Thoracic aorta (tissue), 2 donors: ENCODE data around the gene CYB561A3. TPM values are rescaled to one million over a fixed set of nuclear protein-coding genes. Genes with fewer than 3 reads are reported as not detected.

Experiments used
- ATAC-seq: fragments of 150-250 bp; one replicate; pipeline ENCODE4 v1.8.0; 2017; ENCODE audit warnings: low read depth; ENCODE audit not compliant: insufficient number of reproducible peaks, low FRiP score
- DNase-seq: peaks from one replicate; pipeline ENCODE4 v3.0.0-alpha.2; 2020; ENCODE audit warnings: low spot score
- H3K27ac ChIP-seq, 2 donors: fragments of 200-600 bp; sonication (generic); 1 replicate in 1 of 2; 2 replicates in 1 of 2; pipeline ENCODE4 v1.5.1; 2016; ENCODE audit warnings: mild to moderate bottlenecking in 2 of 2, moderate library complexity in 2 of 2
- H3K27me3 ChIP-seq: fragments of 200-600 bp; sonication (generic); replicated peaks from 2 replicates; pipeline ENCODE4 v1.6.0; 2016; ENCODE audit warnings: mild to moderate bottlenecking; ENCODE audit not compliant: insufficient read depth
- H3K36me3 ChIP-seq: fragments of 200-600 bp; sonication (generic); one replicate; pipeline ENCODE4 v1.5.1; 2016
- H3K4me1 ChIP-seq, 2 donors: fragments of 200-600 bp; sonication (generic); 1 replicate in 1 of 2; 2 replicates in 1 of 2; pipeline versions ENCODE4 v1.5.1 to v1.6.0; 2016; ENCODE audit warnings: low read depth in 2 of 2, mild to moderate bottlenecking in 1 of 2; ENCODE audit not compliant: control insufficient read depth in 1 of 2
- H3K4me3 ChIP-seq: fragments of 200-600 bp; sonication (generic); 2 replicates; pipeline ENCODE4 v1.5.1; 2016; ENCODE audit warnings: mild to moderate bottlenecking
- H3K9me3 ChIP-seq: fragments of 200-600 bp; sonication (generic); 2 replicates; pipeline ENCODE4 v1.5.1; 2016
- total RNA-seq, 2 donors: library from RNA; depleted of rRNA; stranded (reverse); fragments of >200 nt; gene quantifications; one replicate each; pipeline versions ENCODE4 v1.1.0 to v1.2.3, GENCODE V29; 2016
- TF ChIP-seq, protein P1 (sequence below): fragments of 200-600 bp; sonication (generic); IDR thresholded peaks from one replicate; pipeline ENCODE4 v1.5.1; 2019; ENCODE audit warnings: antibody characterized with exemption

The CYB561A3 gene
- total RNA-seq, 2 donors from 2014 or later = 37.1 to 80.8 TPM

DNA sequence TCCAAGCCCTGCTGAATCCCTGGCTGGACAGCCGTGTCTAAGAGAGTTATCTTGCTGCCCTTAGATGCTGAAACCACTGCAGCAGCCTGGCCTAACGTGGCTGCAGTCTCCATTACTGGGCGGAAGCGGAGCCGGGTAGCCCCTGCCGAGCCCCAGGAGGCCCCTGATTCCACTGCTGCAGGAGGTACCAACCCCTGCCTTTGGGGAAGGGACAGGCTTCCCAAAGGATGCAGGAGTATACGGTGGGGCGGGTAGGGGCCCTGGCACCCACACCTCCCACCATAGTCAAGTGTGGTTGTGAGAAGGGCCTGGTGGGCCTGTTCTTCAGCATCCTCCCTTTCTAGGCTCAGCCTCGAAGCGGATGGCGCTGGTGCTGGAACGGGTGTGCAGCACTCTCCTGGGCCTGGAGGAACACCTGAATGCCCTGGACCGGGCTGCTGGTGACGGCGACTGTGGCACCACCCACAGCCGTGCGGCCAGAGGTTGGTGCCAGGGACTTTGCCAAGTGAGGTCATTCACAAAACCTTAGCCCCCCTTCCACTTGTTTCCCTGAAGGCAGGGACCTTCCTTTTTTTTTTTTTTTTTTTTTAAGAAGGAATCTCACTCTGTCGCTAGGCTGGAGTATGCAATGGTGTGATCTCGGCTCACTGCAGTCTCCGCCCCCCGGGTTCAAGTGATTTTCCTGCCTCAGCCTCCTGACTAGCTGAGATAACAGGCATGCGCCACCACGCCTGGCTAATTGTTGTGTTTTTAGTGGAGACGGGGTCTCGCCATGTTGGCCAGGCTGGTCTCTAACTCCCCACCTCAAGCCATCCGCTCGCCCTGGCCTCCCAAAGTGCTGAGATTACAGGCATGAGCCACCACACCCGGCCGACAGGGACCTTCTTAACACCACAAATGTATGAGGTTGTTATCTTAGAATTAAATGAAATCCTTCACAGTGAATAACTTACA, 17.6 kb downstream of the CYB561A3 start:
- H3K4me1 ChIP-seq = no peaks in the 10 kb centered on the region
- no peaks in the 10 kb centered on the region for H3K9me3 ChIP-seq
- ATAC-seq (no peak), DNase-seq (no peak)
- TF ChIP-seq, protein P1, sequence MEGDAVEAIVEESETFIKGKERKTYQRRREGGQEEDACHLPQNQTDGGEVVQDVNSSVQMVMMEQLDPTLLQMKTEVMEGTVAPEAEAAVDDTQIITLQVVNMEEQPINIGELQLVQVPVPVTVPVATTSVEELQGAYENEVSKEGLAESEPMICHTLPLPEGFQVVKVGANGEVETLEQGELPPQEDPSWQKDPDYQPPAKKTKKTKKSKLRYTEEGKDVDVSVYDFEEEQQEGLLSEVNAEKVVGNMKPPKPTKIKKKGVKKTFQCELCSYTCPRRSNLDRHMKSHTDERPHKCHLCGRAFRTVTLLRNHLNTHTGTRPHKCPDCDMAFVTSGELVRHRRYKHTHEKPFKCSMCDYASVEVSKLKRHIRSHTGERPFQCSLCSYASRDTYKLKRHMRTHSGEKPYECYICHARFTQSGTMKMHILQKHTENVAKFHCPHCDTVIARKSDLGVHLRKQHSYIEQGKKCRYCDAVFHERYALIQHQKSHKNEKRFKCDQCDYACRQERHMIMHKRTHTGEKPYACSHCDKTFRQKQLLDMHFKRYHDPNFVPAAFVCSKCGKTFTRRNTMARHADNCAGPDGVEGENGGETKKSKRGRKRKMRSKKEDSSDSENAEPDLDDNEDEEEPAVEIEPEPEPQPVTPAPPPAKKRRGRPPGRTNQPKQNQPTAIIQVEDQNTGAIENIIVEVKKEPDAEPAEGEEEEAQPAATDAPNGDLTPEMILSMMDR = no peak
- H3K27me3 ChIP-seq = no peaks in the 10 kb centered on the region
- H3K36me3 ChIP-seq = peaks cover 8% of the 10 kb centered on the region
- H3K27ac ChIP-seq = no peak overlapping the region
- no peak overlapping the region for H3K4me3 ChIP-seq

DNA sequence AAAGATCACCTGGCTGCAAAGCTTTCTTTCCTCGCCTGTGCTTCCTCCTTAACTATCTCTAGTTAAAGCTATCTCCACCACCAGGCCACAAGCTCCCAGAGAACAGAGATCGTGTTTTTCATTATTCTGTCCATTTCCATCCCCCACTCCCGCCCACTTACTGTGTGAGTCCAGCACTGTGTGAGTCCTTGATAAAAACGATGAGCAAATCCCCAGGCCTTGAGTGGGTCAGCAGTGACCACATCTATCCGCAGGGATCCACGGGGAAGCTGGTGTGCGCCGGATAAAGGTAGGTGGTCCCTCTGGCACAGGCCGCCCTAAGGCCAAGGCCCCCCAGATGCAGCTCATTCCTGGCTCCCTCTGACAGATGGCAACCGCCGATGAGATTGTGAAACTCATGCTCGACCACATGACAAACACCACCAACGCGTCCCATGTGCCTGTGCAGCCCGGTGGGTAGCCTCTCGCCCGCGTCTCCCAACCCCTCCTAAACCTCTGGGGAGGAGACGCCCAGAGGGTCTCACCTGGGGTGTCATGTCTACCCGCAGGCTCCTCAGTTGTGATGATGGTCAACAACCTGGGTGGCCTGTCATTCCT, 19.4 kb downstream of the CYB561A3 start:
- Histone ChIP-seq H3K4me1 (no peaks in the 10 kb centered on the region), H3K9me3 (no peaks in the 10 kb centered on the region), H3K27me3 (no peaks in the 10 kb centered on the region), H3K4me3 (no peak overlapping the region), H3K36me3 (peaks cover 8% of the 10 kb centered on the region), H3K27ac (no peak overlapping the region)
- no peak for ATAC-seq
- TF ChIP-seq, protein P1 = no peak
- no peak for DNase-seq

DNA sequence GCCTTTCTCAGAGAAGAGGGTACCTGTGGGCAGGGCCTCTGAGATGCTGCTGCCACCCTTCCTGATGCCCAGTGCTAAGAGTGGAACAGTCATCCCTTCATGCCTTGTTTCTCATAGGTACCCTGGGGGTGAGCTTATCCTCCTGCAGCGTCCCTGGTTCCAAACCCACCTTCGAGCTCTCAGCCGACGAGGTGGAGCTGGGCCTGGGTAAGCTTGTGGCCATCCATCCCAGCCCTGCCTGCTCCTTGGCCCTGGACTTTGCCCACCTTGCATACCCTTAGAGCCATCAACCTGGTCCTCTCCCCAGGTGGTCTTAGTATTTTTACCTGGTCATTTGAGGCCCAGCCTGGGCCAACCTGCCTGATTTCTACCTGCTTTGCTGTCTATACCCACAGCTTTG, 20.0 kb downstream of the CYB561A3 start:
- DNase-seq = no peak
- Histone ChIP-seq H3K27me3 (no peaks in the 10 kb centered on the region), H3K27ac (no peak overlapping the region), H3K36me3 (peaks cover 8% of the 10 kb centered on the region), H3K4me3 (no peak overlapping the region), H3K9me3 (no peaks in the 10 kb centered on the region), H3K4me1 (no peaks in the 10 kb centered on the region)
- TF ChIP-seq, protein P1 = no peak
- ATAC-seq = no peak

DNA sequence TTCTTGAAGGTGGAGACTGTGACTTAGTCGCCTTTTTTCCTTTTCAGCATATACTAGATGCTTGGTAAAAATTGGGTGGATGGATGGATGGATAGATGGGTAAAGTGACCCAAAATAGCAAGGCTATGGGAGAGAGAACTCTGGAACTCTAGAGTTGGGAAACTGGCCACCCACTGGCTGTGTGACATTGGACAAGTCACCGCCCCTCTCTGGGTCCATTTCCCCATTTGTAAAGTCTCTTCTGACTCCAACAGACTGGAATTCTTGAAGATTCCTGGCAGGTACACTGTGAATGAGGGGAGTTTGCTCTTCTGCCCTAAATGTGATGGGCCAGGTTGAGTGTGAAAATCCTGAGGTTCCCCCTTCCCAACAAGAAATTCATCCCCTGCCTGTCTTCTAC, 20.7 kb downstream of the CYB561A3 start:
- Histone ChIP-seq H3K27ac (no peak overlapping the region), H3K4me3 (no peak overlapping the region), H3K27me3 (no peaks in the 10 kb centered on the region), H3K9me3 (no peaks in the 10 kb centered on the region), H3K36me3 (peaks cover 8% of the 10 kb centered on the region), H3K4me1 (no peaks in the 10 kb centered on the region)
- DNase-seq (no peak), ATAC-seq (no peak)
- TF ChIP-seq, protein P1 = no peak

DNA sequence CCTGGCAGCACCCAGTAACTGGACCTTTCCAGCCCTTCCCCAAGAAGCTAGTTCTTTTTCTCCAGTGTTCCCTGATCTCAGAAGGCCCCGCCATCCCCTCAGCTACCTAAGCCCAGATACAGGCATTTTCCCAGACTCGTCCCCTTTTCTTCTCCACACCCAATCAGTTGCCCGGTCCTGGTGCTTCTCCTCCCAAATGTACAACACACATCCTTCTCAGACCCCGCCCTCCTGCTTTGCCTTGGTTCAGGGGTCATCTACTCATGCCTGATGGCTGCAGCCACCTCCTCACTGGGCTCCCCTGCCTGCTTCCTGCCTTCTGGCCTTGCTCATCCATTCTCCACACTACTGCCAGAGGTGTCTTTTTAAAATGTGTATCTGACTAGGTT, 22.2 kb downstream of the CYB561A3 start:
- no peak overlapping the region for H3K4me3 ChIP-seq
- H3K4me1 ChIP-seq = no peaks in the 10 kb centered on the region
- DNase-seq (no peak), ATAC-seq (no peak)
- H3K27ac ChIP-seq = no peak overlapping the region
- H3K36me3 ChIP-seq = peaks cover 8% of the 10 kb centered on the region
- no peaks in the 10 kb centered on the region for H3K27me3 ChIP-seq
- TF ChIP-seq, protein P1 = no peak
- H3K9me3 ChIP-seq = no peaks in the 10 kb centered on the region
